NCI-H774 (cell line): ENCODE data around the gene PPP1CB.
"Not testable (repeated sequence)": the region's sequence is repeated elsewhere in the genome, so short reads cannot be mapped to it uniquely, and the experiment has no call there.

Experiments
- DNase-seq: peaks from one replicate; lab custom pipeline; 2025; lab: John Stamatoyannopoulos, UW

The PPP1CB gene

GRCh38 chr2:28751252-28751955 lies at the start of gene PPP1CB:
PPP1CB (plus strand) TSS chr2:28751830; CDS start chr2:28752125, 295 bp downstream.
- peak; percentile 97 for DNase-seq

- no peak for DNase-seq
Measured at GRCh38 chr2:28702415-28702861, 49.2 kb upstream of the PPP1CB start.

- DNase-seq = no peak
Measured at GRCh38 chr2:28702878-28703277, 48.8 kb upstream of the PPP1CB start.

GRCh38 chr2:28704621-28705020 lies 47.0 kb upstream of the PPP1CB start:
- no peak for DNase-seq

- DNase-seq = no peak
Measured at GRCh38 chr2:28705751-28706440, 45.7 kb upstream of the PPP1CB start.

- no peak for DNase-seq
Measured at GRCh38 chr2:28707592-28707991, 44.0 kb upstream of the PPP1CB start.

GRCh38 chr2:28709101-28709500 lies 42.5 kb upstream of the PPP1CB start:
- no peak for DNase-seq

GRCh38 chr2:28710545-28710944 lies 41.1 kb upstream of the PPP1CB start:
- DNase-seq = no peak

GRCh38 chr2:28713577-28714298 lies 37.9 kb upstream of the PPP1CB start:
- no peak for DNase-seq

- DNase-seq = peak; percentile 67
Measured at GRCh38 chr2:28716265-28716865, 35.3 kb upstream of the PPP1CB start.

- no peak for DNase-seq
Measured at GRCh38 chr2:28717339-28717758, 34.3 kb upstream of the PPP1CB start.

DNA sequence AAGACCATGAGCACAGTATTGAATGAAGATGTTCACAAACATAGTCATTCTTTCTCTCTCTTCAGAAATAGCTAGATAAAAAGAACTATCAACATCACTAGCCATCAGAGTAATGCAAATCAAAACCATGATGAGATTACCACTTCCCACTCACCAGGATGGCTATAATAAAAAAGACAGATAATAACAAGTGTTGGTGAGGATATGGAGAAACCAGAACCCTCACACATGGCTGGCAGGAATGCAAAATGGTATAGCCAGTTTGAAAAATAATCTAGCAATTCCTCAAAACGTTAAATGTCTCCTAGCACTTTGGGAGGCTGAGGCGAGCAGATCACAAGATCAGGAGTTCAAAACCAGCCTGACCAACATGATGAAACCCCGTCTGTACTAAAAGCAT lies 31.3 kb upstream of the PPP1CB start:
- no peak for DNase-seq

- DNase-seq = no peak
Measured at GRCh38 chr2:28721601-28722191, 29.9 kb upstream of the PPP1CB start.

- no peak for DNase-seq
Measured at GRCh38 chr2:28725021-28725711, 26.5 kb upstream of the PPP1CB start.

DNA sequence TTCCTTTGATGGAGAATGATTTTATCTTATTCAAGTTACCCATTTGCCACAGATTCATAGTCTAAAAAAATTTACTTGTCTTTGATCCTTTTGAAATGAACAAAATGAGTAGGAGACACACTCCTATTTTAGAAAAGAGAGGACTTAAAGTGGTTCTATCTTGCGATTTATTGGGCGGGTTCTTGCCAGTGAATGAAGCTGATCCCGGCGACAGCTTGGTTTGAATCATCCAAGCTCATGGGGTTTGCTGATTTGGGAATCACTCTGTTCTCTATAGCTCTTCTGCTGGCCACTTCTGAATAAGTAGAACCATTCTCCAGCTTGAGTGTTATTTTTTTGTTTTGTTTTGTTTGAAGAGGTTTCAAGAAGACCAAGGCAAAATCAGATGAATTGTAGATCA lies 25.5 kb upstream of the PPP1CB start:
- DNase-seq = no peak

DNA sequence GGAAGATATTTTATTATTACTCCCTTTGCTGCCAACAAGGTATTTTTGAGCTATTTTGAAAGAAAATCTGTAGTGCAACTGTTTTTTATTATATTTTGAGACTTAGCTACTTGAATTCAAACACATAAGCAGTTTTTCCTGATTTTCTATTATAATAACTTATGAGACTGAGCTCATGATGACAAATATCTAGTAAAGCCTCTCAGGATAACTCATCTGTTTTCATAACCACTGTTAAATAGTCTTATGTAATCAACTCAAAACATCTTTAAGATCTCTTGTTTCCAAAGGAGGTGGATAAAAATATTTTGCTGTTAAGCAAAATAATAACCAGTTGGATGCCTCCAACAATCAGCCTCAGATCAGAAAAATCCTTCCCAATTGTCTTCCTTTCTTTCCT lies 21.9 kb upstream of the PPP1CB start:
- no peak for DNase-seq

GRCh38 chr2:28730641-28731146 lies 20.9 kb upstream of the PPP1CB start:
- DNase-seq = no peak

- DNase-seq = no peak
Measured at GRCh38 chr2:28735511-28735910, 16.1 kb upstream of the PPP1CB start.

DNA sequence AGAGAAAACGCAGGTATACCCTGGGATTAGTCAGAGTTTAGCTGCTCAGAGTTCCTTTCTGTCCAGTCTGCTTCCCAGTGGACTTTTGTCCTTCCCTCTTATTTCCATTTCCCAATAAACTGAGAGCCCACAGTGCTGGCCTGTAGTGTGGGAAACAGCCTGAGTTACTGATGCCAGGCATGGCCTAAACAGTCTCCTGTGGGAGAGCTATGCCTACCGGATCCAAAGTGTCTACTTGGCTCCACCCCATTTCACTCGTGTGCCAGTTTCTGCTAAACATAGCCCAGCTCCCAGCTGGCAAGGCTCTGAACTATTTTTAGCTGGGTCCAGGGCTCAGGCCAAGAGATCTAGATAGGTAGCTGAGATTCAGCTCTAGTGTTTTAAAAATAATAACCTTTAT lies 15.6 kb upstream of the PPP1CB start:
- DNase-seq = peak; percentile 53

- DNase-seq = no peak
Measured at GRCh38 chr2:28737655-28738054, 14.0 kb upstream of the PPP1CB start.

- not testable (repeated sequence) for DNase-seq
Measured at GRCh38 chr2:28742619-28743018, 9.0 kb upstream of the PPP1CB start.
